Stimulated activated naive CD8-positive, alpha-beta T cell treated with anti-CD3 and anti-CD28 coated beads, Interleukin-15, Interleukin-2, amounts not matched to agents 100 U/mL and 50 U/mL, for 24 hours (primary cell): ENCODE measurements around the gene SDC3.

Experiments used
- ATAC-seq: fragments of 150-1000 bp; cut with Tn5 transposase; one replicate; pipeline ENCODE4 v1.10.0; 2021
- DNase-seq: peaks from one replicate; pipeline ENCODE4 v3.0.0; 2021

SDC3 gene

DNA sequence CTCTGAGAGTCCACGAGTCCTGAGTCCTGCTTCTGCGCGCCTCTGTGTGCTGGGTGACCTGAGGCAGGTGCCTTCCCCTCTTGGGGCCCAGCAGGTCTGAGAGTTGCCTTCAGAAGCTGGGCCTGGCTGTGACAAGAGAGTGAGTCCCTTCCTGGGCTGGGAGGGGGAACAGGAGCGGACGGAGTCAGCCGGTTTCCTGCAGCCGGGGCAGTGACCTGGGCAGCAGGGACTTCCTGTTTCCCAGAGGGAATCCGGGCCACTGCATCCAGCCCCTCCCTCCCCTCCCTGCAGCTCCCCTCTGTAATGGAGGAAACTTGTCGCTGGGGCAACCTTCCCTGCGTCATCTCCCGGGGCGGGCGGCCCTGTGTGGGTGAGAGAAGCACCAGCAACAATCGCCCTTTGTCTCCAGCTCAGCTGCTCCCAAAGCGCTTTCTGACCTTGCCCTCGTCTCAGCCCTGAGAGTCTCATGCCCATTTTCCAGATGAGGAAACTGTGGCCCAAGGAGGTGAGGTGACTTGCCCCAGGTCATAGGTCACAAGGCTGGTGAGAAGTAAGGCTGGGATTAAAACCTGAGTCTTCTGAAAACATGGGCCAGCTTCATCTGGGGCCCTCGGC lies 61.1 kb downstream of the SDC3 start:
- DNase-seq: peak; percentile 9
- ATAC-seq: no peak

DNA sequence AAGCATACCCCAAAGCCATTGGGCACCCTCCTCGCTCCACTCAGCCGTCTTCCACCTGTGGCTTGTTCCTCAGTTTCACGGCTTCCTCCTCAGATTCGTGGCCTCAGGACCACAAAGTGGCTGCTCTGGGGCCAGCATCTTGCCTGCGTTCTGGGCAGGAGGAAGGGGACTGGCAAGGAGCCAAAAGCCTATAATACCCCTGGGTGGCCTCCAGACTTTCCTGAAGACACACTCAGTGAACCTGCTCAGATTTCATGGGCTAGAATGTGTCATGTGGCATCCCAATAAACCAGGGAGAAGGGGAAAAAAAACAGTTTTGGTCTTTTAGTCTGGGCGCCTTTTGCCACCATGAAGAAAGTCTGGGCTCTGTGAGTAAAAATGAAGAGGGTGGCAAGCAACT lies 62.0 kb downstream of the SDC3 start:
- DNase-seq: no peak
- ATAC-seq: no peak

DNA sequence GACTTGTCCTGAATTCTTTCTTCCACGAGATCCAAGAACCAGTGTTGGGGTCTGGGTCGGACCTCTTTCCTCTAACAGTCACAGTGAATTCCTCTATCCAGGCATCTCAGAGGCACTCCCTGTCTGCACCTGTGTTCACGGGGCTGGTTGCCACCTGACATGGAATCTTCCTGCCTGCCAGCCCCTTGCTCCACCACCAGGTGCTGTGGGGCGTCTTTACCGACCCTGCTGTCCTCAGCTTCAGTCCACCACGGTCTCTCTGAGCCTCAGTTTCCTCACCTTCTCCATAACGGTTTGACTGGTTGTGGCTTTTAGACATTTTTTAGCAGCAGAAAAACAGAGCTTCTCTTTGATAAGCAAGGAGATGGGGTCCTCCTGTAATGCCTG lies 62.7 kb downstream of the SDC3 start:
- DNase-seq: no peak
- ATAC-seq: no peak

- ATAC-seq (no peak), DNase-seq (no peak)
Measured at GRCh38 chr1:30845237-30845903, 63.2 kb downstream of the SDC3 start.

DNA sequence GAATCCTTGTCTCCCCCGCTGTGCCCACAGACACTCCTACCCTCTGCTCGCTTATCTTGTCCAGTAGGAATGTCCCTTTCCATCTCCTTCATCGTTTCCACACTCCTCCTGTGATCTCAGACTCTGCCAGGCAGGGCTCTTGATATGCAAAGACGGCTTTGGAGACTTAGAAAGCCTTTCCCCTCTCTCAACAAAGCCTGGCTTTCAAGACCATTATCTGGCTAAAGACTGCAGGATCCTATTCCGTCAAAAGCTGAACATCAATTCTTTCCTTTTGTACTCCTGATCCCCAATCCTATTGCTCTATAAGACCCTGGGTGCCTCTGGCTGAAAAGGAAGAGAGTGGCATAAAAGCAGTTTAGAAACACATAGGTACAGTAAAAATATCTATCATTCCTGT lies 63.9 kb downstream of the SDC3 start:
- DNase-seq: no peak

DNA sequence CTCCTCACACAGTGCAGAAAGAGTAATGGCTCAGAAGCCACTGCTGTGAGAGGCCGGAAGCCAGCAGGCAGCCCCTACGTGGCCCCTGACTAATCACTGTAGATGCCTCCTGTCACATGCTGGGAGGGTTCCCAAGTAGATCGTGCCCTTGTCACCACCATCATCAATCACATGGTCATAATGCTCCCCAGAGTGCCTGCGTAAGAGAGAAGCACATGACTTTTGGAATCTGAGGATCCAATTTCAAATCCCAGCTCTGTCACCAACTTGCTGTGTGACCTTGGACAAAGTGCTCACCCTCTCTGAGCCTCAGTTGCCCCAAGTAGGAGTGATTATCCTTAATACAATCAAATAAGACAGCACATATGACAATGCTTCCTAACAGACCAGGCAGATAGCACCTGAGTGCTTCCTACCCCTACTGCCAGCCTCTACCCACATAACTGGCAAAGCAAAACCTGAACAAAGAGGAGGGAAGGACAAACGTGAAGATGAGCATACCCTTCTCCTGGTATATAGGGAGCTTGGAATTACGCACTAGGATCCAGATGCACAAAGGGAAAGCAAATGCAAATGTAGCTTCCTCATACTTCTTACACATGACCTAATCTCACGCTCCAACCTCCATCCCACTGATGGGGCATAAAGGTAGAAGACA lies 65.7 kb downstream of the SDC3 start:
- no peak for ATAC-seq
- DNase-seq: no peak

More for the DNA sequence above, 63.9 kb downstream of the SDC3 start:
- ATAC-seq: no peak

GRCh38 chr1:30840904-30841598 lies 67.5 kb downstream of the SDC3 start:
- DNase-seq (no peak), ATAC-seq (no peak)

DNA sequence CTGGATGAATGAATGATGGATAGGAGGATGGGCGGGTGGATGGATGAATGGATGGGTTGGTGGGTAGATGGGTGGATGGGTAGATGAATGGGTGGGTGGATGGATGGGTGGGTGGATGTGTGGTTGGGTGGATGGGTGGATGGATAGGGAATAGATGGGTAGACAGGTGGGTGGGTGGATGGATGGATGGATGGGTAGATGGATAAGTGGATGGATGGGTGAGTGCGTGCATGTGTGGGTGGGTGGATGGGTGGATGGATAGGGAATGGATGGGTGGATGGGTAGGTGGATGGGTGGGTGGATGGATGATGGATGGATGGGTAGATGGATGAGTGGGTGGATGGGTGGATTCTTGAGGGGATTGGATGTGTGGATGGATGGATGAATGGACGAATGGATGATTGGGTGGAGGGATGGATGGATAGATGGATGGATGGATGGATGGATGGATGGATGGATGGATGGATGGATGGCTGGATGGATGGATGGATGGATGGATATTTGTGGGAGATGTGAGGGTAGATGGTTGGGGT lies 68.7 kb downstream of the SDC3 start:
- DNase-seq (no peak), ATAC-seq (no peak)

GRCh38 chr1:30838996-30839395 lies 69.6 kb downstream of the SDC3 start:
- DNase-seq (no peak), ATAC-seq (no peak)

DNA sequence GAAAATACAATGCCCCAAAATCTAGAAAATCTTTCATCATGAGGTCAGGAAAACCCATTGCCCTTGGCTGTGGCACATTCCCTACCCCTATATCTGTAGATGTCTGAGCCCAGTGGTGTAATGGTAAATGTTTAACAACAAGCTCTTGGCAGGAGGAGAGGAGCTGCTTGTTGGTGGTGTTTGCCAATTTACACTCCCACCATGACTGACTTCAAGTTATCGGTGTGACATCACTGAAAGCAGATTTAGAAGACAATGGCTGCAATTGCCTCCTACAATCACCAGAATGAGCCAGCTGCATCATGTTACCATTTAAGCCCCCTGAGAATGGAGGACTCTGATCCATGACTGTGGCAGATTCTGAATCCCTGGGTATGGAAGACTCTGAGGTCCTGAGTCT lies 70.9 kb downstream of the SDC3 start:
- no peak for DNase-seq
- ATAC-seq: no peak

DNA sequence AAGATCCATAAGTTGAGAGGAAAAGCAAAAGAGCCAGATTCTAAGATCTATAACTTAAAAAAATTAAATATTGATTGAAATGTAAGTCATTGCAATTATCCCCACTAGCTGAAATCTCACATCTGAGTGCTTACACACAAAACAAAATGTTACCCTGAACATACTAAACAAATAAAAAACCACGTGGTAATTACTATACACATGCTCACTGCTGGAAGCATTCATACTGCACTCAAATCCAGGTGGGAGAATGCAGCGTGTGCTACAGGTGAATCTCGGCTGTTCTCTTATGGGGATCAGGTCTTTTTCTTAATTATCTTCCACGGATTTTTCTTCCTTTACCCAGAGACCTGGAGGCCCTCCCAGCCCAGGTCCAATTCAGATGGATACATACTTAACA lies 74.3 kb downstream of the SDC3 start:
- DNase-seq (no peak), ATAC-seq (no peak)

- ATAC-seq (no peak), DNase-seq (no peak)
Measured at GRCh38 chr1:30830537-30830936, 78.0 kb downstream of the SDC3 start.

DNA sequence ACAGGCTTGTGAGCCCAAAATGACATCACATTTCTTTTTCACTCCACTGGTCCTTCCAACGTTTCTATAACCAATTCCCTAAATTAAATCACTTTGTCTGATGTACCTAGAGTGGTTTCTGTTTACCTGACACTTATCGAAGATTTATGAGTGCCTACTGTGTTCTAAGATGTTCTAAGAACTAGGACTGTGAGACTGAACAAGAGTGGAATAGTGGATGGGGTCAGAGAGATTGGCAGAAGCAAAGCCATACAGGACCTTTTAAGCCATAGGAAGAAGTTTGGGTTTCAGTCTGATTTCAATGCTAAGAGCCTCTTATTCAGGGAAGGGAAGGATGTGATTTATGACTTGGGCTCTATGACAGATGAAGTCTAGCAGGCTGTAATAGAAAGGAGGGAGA lies 78.7 kb downstream of the SDC3 start:
- no peak for ATAC-seq
- DNase-seq: no peak

DNA sequence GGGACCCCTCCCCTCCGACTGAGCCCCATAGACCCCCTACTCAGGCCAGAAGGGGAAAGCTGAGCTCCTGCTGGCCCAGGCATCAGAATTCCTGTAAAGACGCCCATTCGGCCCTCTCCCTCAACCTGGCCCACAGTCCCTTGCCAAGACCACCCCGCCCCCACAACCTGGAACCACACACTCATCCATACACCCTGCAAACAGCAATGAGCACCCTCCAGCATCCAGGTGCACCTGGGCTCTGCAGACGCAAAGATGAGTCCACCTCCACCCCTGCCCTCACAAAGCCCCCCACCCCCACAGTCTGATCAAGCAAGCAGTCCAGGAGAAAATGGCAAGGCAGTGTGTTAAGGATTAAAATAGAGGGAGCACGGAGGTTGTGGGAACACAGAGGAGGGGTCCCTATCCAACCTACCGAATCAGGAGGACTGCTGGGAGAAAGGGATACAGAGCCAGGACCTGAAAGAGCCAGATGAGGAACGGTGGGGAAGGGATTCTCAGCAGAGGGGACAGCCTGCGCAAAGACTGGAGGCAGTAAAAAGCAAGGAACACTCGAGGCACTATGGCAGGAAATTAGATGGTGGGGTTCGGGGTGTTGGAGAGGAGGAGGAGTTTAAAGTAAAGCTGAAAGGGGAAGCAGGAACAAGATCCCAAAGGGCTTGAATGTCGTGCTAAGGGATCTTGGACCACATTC lies 83.7 kb downstream of the SDC3 start:
- no peak for ATAC-seq
- no peak for DNase-seq

DNA sequence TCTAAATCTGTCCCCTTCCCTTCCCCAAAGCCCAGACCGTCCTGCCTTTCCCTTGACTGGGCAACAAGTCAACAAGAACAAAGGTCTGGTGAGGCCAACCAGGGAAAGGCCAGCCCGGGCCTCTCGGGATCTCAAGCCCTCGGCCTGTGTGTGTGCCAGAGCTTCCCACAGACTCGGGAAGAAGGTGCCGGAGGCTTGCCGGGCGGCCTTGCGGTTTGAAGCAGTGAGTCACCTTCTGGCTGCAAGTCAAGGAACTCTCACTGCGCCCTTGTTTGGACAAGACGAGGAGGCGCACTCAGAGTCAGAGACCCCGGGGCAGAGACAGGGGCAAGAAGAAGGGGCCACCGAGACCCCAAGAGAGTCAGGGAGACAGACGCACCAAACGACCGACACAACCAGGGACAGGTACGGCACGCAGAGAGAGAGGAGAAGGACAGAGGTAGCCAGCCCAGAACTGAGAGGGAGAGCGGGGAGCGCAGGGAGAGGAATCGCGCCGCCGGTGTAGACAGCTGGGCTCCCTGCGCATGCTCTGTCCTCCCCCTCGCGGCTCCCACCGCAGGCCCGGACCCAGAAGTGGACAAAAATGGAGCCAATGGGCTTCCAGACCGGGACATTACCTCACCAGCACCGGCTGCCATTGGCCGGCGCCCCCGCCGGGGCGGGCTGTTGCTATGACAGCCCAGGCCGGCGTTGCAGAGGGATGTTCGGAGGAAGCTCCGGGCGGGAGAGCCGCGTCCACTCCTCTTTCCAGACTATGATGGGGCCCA lies 84.4 kb downstream of the SDC3 start:
- peak; percentile 68 for DNase-seq
- ATAC-seq: peak; percentile 90

DNA sequence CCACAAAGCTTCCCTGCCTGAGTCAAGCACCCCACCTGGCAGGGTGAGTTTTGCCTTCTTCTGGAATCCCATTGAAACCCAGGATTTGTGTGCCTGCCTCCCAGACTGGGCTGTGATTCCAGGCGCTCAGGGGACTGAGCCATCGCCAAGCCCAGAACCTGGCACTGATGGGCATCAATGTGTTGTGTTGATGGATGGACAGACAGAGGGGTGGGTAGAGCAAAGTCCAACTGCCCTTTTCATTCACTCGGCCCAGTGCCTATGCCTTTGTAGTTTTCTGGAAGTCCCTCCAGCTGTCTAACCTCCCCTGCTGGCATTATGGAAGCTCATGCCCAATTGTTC lies 85.0 kb downstream of the SDC3 start:
- no peak for ATAC-seq
- DNase-seq: no peak

GRCh38 chr1:30822966-30823581 lies 85.5 kb downstream of the SDC3 start:
- ATAC-seq (no peak), DNase-seq (no peak)

- DNase-seq (no peak), ATAC-seq (no peak)
Measured at GRCh38 chr1:30822006-30822405, 86.6 kb downstream of the SDC3 start.

DNA sequence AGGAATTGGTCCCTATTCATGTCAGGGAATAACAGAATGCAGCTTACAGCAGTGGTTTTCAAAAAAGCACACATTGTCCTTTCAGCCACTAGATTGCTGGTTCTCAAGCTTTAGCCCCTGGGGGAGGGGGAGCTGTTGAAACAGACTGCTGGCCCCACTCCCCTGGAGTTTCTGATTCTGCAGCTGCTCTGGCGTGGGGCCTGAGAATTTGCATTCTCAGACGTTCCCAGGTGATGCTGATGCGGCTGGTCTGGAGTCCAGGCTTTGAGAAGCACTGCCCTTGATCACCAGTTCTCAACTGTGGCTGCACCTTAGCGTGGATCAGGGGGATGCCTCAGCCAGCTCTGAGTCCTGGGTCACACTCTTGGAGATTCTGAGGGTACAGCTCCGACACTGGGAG lies 88.3 kb downstream of the SDC3 start:
- ATAC-seq (no peak), DNase-seq (no peak)
